SK-N-MC (cell line): ENCODE data around the gene ADRB1.

Source experiments
- EZH2 ChIP-seq: fragments of 200-600 bp; sonication (generic); IDR thresholded peaks from one replicate; pipeline ENCODE4 v1.6.1; 2017; ENCODE audit warnings: antibody characterized with exemption
- POLR2AphosphoS5 ChIP-seq: IDR thresholded peaks from 2 replicates; pipeline ENCODE4 v1.6.1; 2012; ENCODE audit warnings: mild to moderate bottlenecking, low read depth, low read length, borderline replicate concordance

DNA sequence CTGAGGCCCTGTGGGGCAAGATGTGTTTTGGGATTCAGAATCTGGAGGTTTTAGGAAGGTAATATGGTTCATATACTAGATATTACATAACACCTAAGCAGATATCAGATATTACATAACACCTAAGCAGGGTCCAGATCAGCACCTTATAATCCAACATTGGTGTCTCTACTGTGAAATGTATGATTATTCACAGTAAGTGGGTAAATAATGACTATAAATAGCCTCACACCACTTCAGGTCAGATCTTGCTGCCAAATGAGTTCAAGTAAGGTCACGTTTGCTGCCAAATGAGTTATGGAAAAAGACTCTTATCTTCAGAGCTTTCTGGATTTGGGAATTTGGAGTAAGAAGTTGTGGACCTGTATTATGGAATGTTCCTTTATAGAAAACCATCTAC, 14.6 kb downstream of the ADRB1 start:
- TF ChIP-seq POLR2AphosphoS5 = no peak
- no peak for TF ChIP-seq EZH2
